Superior temporal gyrus (tissue), 1 donor: ENCODE measurements around the gene C16orf87.

Experiments
- DNase-seq: peaks from one replicate; pipeline ENCODE4 v3.0.0-alpha.2; 2016; ENCODE audit errors: extremely low spot score

Gene C16orf87

GRCh38 chr16:46757339-46758050 lies 73.5 kb downstream of the C16orf87 start:
- no peak for DNase-seq

GRCh38 chr16:46756772-46757171 lies 74.2 kb downstream of the C16orf87 start:
- DNase-seq = no peak

GRCh38 chr16:46753015-46753414 lies 78.0 kb downstream of the C16orf87 start:
- no peak for DNase-seq

- no peak for DNase-seq
Measured at GRCh38 chr16:46751381-46751780, 79.6 kb downstream of the C16orf87 start.

- no peak for DNase-seq
Measured at GRCh38 chr16:46748775-46749705, 81.9 kb downstream of the C16orf87 start.

- no peak for DNase-seq
Measured at GRCh38 chr16:46747777-46748651, 83.0 kb downstream of the C16orf87 start, which contains the start of gene MYLK3. Gene MYLK3, minus strand, starts transcription at chr16:46748344. Its CDS starts 151 bp downstream, at chr16:46748193.

GRCh38 chr16:46746821-46747776 lies 83.9 kb downstream of the C16orf87 start:
- DNase-seq = no peak
